Right lobe of liver (tissue), 6 donors: ENCODE data around the gene MRC2. TPM values are rescaled to one million over a fixed set of nuclear protein-coding genes. Genes with fewer than 3 reads are reported as not detected.
"Not testable (repeated sequence)": the region's sequence is repeated elsewhere in the genome, so short reads cannot be mapped to it uniquely, and the experiment has no call there.

ENCODE experiments used
- ATAC-seq, 4 donors: fragments of 200-7000 bp; cut with Tn5 transposase; one replicate each; pipeline ENCODE4 v1.9.1; 2020; ENCODE audit warnings: mild to moderate bottlenecking in 4 of 4, moderate library complexity in 4 of 4
- DNase-seq, 3 donors: peaks; one replicate each; pipeline ENCODE4 v3.0.0-alpha.2; 2020
- H3K27ac ChIP-seq, 3 donors: fragments of 200-600 bp; one replicate each; pipeline ENCODE4 v1.8.0; 2022
- H3K27me3 ChIP-seq, 2 donors: fragments of 200-600 bp; one replicate each; pipeline ENCODE4 v1.8.0; 2022
- H3K36me3 ChIP-seq, 4 donors: fragments of 200-600 bp; sonication (generic) in 1 of 4; one replicate each; pipeline versions ENCODE4 v1.5.1 to v1.8.0; 2017 to 2022; ENCODE audit warnings: control low read depth in 1 of 4
- H3K4me1 ChIP-seq, 4 donors: fragments of 200-600 bp; sonication (generic) in 1 of 4; one replicate each; pipeline versions ENCODE4 v1.5.1 to v1.8.0; 2017 to 2022; ENCODE audit warnings: control low read depth in 1 of 4
- H3K4me3 ChIP-seq, 3 donors: fragments of 200-600 bp; one replicate each; pipeline ENCODE4 v1.8.0; 2022
- H3K9me3 ChIP-seq, 4 donors: fragments of 200-600 bp; sonication (generic) in 1 of 4; one replicate each; pipeline versions ENCODE4 v1.5.1 to v1.8.0; 2017 to 2022; ENCODE audit warnings: control low read depth in 1 of 4
- CTCF ChIP-seq, 4 donors: fragments of 200-600 bp in 3 of 4; fragments of 450-650 bp in 1 of 4; IDR thresholded peaks; one replicate each; pipeline versions ENCODE4 v1.5.1 to v1.8.0; 2016 to 2022; ENCODE audit warnings: antibody characterized with exemption in 4 of 4, mild to moderate bottlenecking in 2 of 4
- POLR2A ChIP-seq: fragments of 450-650 bp; IDR thresholded peaks from one replicate; pipeline ENCODE4 v1.6.1; 2017; ENCODE audit warnings: antibody characterized with exemption, mild to moderate bottlenecking
- WGBS: methylation state at CpG from one replicate; pipeline ENCODE4 v1.1.6; 2018; ENCODE audit warnings: low coverage, low lambda C conversion rate; ENCODE audit not compliant: insufficient coverage; ENCODE audit errors: missing lambda C conversion rate; 5-methylcytosine and 5-hydroxymethylcytosine counted together
- intact Hi-C, 2 donors: fragments of 100-400 bp; cut with DNase I; formaldehyde crosslinking; loops; one replicate each; pipeline versions ENCODE4 v1.11.2 to v1.14.1; 2022
- total RNA-seq, 6 experiments: library from RNA; depleted of rRNA in 2 of 6; stranded (reverse); fragments of >200 nt in 2 of 6; fragmentation: NEBNext Ultra II Directional in 3 of 6; extraction: Animal tissue kit (Norgen Biotek cat#: 25700) in 3 of 6; gene quantifications; one replicate each; pipeline versions ENCODE4 v1.1.0 to v1.2.4, GENCODE V29; 2016 to 2023
- donor health status: DM: no; HTN: yes; CAD: no.
- donor health status: DM: no; HTN: no; CAD: no.
- donor health status: DM: no; HTN: no; CAD: no.
- donor health status: DM: no; HTN: yes; CAD: no.
- donor health status: DM: no; HTN: yes; CAD: no.

The MRC2 gene
- total RNA-seq, 6 experiments from 2014 or later = 1.7 to 7.4 (median 3.8) TPM

DNA sequence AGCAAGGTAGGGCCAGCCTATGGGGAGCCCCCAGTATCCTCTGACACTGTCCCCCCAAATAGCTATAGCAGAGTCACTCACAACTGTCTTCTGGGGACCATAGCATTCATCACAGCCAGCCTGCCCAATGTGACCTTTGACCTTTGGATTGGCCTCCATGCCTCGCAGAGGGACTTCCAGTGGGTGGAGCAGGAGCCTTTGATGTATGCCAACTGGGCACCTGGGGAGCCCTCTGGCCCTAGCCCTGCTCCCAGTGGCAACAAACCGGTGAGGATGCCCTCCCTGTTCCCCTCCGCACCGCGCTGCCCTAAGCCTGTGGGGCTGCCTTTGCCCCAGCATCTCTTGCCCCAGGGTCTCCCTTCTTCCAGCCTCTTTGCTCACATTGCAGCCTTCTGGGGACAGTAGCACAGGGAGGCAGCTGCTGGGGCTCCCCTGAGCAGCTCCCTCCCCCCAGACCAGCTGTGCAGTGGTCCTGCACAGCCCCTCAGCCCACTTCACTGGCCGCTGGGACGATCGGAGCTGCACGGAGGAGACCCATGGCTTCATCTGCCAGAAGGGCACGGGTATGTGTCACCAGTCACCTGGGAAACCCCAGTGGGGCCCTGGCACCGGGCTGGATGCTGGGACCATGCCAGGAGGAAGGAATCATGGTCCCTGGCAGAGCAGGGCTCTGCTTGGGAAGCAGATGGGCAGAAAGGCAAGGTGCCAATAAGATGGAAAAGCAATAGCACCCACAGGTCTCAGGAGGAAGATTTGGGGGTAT, 61.1 kb downstream of the MRC2 start:
- TF ChIP-seq CTCF (IDR thresholded peaks at IDR 0.05) (no peak), POLR2A (no peak)
- Histone ChIP-seq H3K27me3 (no peaks in the 10 kb centered on the region), H3K4me1 (no peaks in the 10 kb centered on the region), H3K9me3 (no peaks in the 10 kb centered on the region), H3K4me3 (no peak overlapping the region), H3K27ac (no peak overlapping the region), H3K36me3 (no peaks in the 10 kb centered on the region)
- no CpG with 5 or more reads among the region's 11 CpGs for WGBS
- ATAC-seq (no peak), DNase-seq (no peak)
- intact Hi-C loops = no loop called here

DNA sequence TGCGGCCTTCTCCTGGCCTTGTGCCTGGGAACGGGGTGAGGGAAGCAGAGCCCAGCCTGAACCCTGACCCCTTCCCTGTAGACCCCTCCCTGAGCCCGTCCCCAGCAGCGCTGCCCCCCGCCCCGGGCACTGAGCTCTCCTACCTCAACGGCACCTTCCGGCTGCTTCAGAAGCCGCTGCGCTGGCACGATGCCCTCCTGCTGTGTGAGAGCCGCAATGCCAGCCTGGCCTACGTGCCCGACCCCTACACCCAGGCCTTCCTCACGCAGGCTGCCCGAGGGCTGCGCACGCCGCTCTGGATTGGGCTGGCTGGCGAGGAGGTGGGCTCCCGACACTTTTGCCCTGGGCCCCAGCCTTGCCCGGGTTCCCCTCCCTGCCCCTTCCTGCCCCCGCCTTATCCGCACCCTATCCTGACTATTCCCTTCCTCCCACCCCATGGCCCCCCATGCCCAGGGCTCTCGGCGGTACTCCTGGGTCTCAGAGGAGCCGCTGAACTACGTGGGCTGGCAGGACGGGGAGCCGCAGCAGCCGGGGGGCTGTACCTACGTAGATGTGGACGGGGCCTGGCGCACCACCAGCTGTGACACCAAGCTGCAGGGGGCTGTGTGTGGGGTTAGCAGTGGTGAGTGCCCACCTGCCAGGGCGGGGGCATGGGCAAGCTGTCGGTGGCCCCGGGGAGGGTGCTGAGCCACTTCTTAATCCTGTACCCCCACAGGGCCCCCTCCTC, 62.1 kb downstream of the MRC2 start:
- ATAC-seq (no peak), DNase-seq (no peak)
- 88% methylated on average over 3 of the region's 37 CpGs for WGBS
- Histone ChIP-seq H3K4me3 (no peak overlapping the region), H3K27ac (no peak overlapping the region), H3K27me3 (no peaks in the 10 kb centered on the region), H3K36me3 (no peaks in the 10 kb centered on the region), H3K9me3 (no peaks in the 10 kb centered on the region), H3K4me1 (no peaks in the 10 kb centered on the region)
- intact Hi-C loops = no loop called here
- TF ChIP-seq POLR2A (no peak), CTCF (IDR thresholded peaks at IDR 0.05) (no peak)

DNA sequence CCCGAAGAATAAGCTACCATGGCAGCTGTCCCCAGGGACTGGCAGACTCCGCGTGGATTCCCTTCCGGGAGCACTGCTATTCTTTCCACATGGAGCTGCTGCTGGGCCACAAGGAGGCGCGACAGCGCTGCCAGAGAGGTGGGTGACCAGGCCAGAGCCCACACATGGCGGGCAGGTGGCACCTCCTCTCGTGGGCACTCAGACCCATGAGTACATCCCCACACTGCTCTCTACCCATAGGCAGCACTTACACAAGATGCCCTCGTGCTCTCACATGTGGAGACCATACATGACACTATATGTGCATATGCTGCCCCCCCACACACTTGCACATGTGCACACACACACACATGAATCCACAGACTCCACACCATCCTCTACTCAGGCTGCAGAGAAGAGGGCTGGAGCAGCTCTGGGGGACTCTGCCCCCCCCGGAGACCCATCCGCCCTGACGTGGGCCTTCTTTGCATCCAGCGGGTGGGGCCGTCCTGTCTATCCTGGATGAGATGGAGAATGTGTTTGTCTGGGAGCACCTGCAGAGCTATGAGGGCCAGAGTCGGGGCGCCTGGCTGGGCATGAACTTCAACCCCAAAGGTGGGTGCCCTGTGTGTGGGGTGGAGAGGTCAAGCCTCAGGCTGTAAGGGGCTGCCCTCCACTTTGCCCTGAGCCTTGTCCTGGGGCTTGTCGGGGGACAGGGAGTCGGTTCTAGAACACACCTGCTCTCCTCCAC, 62.9 kb downstream of the MRC2 start:
- no peak for ATAC-seq
- WGBS = 82% methylated on average over 3 of the region's 19 CpGs
- Histone ChIP-seq H3K36me3 (no peaks in the 10 kb centered on the region), H3K27me3 (no peaks in the 10 kb centered on the region), H3K27ac (no peak overlapping the region), H3K9me3 (no peaks in the 10 kb centered on the region), H3K4me1 (no peaks in the 10 kb centered on the region), H3K4me3 (no peak overlapping the region)
- no peak for DNase-seq
- TF ChIP-seq CTCF (IDR thresholded peaks at IDR 0.05) (no peak), POLR2A (no peak)
- intact Hi-C loops = no loop called here

DNA sequence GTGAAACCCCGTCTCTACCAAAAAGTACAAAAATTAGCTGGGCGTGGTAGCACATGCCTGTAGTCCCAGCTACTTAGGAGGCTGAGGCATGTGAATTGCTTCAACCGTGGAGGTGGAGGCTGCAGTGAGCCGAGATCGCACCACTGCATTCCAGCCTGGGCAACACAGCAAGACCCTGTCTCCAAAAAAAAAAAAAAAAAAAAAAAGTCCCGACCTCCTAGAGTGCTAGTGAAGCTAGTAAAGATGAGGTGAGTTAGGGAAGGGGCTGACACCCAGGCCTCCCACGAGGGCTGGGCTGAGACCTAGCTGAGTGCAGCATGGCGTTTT, 64.1 kb downstream of the MRC2 start:
- DNase-seq, H3K4me3 ChIP-seq, H3K9me3 ChIP-seq, H3K36me3 ChIP-seq, H3K27me3 ChIP-seq, intact Hi-C loops, H3K27ac ChIP-seq, ATAC-seq, H3K4me1 ChIP-seq: not testable (repeated sequence)
- WGBS = 93% methylated on average over 3 of the region's 8 CpGs

DNA sequence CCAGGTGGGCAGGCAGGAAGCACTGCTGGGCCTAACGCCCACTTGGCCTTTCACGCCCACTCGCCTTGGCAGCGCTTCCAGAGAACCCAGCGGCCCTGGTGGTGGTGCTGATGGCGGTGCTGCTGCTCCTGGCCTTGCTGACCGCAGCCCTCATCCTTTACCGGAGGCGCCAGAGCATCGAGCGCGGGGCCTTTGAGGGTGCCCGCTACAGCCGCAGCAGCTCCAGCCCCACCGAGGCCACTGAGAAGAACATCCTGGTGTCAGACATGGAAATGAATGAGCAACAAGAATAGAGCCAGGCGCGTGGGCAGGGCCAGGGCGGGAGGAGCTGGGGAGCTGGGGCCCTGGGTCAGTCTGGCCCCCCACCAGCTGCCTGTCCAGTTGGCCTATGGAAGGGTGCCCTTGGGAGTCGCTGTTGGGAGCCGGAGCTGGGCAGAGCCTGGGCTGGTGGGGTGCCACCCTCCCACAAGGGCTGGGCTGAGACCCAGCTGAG, 64.7 kb downstream of the MRC2 start:
- Histone ChIP-seq H3K4me1 (no peaks in the 10 kb centered on the region), H3K9me3 (no peaks in the 10 kb centered on the region), H3K4me3 (no peak overlapping the region), H3K27ac (no peak overlapping the region), H3K27me3 (no peaks in the 10 kb centered on the region), H3K36me3 (no peaks in the 10 kb centered on the region)
- DNase-seq (no peak), ATAC-seq (no peak)
- TF ChIP-seq CTCF (IDR thresholded peaks at IDR 0.05) (no peak), POLR2A (no peak)
- intact Hi-C loops = no loop called here
- 92% methylated on average over 15 of the region's 20 CpGs for WGBS
